ENCODE measurements around the gene SAC3D1. TPM values are rescaled to one million over a fixed set of nuclear protein-coding genes. Genes with fewer than 3 reads are reported as not detected.

SAC3D1 gene
- polyA plus RNA-seq, 1 of the 3 experiments (the other 2 are of a cell fraction): 22.5 TPM

- H3K27ac ChIP-seq (ENCODE audit: low read depth in 2 of 2, low read length in 1 of 2): no peak overlapping the region
- H3K9ac ChIP-seq: no peak overlapping the region
- no peaks in the 10 kb centered on the region for H3K9me3 ChIP-seq
- CTCF ChIA-PET: interaction anchor here (1.6 kb wide), 1 partner anchor 21 kb away, joined by 5 read pairs; the partner anchor contains the start of gene ARL2
- H2AFZ ChIP-seq (ENCODE audit: low read depth): no peak overlapping the region
- H3F3A ChIP-seq (replicated peaks; ENCODE audit: insufficient read depth): peaks cover 11% of the 10 kb centered on the region
- peaks cover 0 to 2% of the 10 kb centered on the region in 2 experiments; a peak in 1 of 4 replicates for H3K4me1 ChIP-seq (ENCODE audit: control insufficient read depth in 1 of 2, insufficient read depth in 2 of 2, low read depth in 1 of 2, low read length in 1 of 2)
- H3K27me3 ChIP-seq (ENCODE audit: insufficient read depth): no peaks in the 10 kb centered on the region
- 78% methylated on average over 9 of the region's 11 CpGs for WGBS (ENCODE audit: low lambda C conversion rate)
- no peak for DNase-seq
- H3K36me3 ChIP-seq (replicated peaks in 1 of 2; ENCODE audit: control insufficient read depth in 1 of 2, insufficient read depth in 2 of 2, low read length in 1 of 2): peaks cover 7 to 21% of the 10 kb centered on the region in 2 experiments
- H3K4me3 ChIP-seq (ENCODE audit: low read depth in 2 of 2, low read length in 1 of 2): no peak overlapping the region
- H3K9me2 ChIP-seq: no peaks in the 10 kb centered on the region
- TF ChIP-seq NFIC (IDR thresholded peaks at IDR 0.05; ENCODE audit: borderline replicate concordance) (no peak), IRF3 (IDR thresholded peaks at IDR 0.05; ENCODE audit: low read depth, low read length) (no peak), SMC3 (IDR thresholded peaks at IDR 0.05; ENCODE audit: low read depth, low read length) (no peak), RXRA (IDR thresholded peaks at IDR 0.05; ENCODE audit: borderline replicate concordance, low read depth) (no peak), FOXM1 (IDR thresholded peaks at IDR 0.05; ENCODE audit: low read depth) (no peak), CHD2 (IDR thresholded peaks at IDR 0.05; ENCODE audit: low read length, partially characterized antibody) (no peak), EP300 (IDR thresholded peaks at IDR 0.05; ENCODE audit: borderline replicate concordance in 1 of 2, low read depth in 1 of 2, low read length in 1 of 2) (no peak), EZH2phosphoT487 (IDR thresholded peaks at IDR 0.05; ENCODE audit: borderline replicate concordance, low read depth) (no peak), CTCF (IDR thresholded peaks at IDR 0.05) (no peak), NRF1 (IDR thresholded peaks at IDR 0.05; ENCODE audit: low read depth, low read length) (no peak), USF1 (IDR thresholded peaks at IDR 0.05; ENCODE audit: borderline replicate concordance, low read depth) (no peak), PBX3 (IDR thresholded peaks at IDR 0.05) (no peak), SIN3A (IDR thresholded peaks at IDR 0.05; ENCODE audit: borderline replicate concordance, low read depth, low read length) (no peak), RAD21 (IDR thresholded peaks at IDR 0.05; ENCODE audit: low read length) (no peak)
- H3K79me2 ChIP-seq (ENCODE audit: insufficient read depth): no peaks in the 10 kb centered on the region
- POLR2A ChIA-PET: no interaction called here
- H3K4me2 ChIP-seq: no peak overlapping the region
- H4K20me1 ChIP-seq (ENCODE audit: insufficient read depth): no peaks in the 10 kb centered on the region
Observed at GRCh38 chr11:65035579-65035978, 5.4 kb upstream of the SAC3D1 start.

Data from SK-N-SH (cell line).